ENCODE data around the gene NUDT13. TPM values are rescaled to one million over a fixed set of nuclear protein-coding genes. Genes with fewer than 3 reads are reported as not detected.

Gene NUDT13
- 1 to 10 TPM; 1.2 to 1.3 TPM for total RNA-seq

DNA sequence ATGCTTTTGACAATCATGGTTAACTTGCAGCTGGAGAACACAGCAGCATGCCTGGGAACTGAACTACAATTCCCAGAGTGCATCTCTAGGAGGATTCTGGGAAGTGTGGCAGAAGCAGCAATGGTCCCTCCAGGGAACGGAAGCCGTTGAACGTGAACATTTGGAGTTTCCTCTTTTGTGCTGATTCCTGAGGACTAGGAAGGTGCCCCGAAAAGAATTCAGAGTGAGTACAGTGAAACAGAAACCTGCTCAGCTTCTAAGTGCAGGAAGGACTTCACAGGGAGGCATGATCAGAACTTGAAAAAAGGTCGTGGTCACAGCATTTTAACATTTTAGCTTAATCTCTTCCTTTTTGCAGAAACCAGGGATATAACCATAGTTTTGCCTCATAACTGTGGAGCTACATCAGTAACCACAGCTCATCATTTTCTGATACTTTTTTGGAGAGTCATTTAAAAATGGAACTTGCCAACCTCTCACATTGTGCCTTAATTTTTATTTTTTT is at the start of gene NUDT13:
Gene NUDT13 (plus strand): TSS at position 111 of the 505 bp plus-strand sequence. CDS start 3,911 bp downstream, outside the sequence.

DNA sequence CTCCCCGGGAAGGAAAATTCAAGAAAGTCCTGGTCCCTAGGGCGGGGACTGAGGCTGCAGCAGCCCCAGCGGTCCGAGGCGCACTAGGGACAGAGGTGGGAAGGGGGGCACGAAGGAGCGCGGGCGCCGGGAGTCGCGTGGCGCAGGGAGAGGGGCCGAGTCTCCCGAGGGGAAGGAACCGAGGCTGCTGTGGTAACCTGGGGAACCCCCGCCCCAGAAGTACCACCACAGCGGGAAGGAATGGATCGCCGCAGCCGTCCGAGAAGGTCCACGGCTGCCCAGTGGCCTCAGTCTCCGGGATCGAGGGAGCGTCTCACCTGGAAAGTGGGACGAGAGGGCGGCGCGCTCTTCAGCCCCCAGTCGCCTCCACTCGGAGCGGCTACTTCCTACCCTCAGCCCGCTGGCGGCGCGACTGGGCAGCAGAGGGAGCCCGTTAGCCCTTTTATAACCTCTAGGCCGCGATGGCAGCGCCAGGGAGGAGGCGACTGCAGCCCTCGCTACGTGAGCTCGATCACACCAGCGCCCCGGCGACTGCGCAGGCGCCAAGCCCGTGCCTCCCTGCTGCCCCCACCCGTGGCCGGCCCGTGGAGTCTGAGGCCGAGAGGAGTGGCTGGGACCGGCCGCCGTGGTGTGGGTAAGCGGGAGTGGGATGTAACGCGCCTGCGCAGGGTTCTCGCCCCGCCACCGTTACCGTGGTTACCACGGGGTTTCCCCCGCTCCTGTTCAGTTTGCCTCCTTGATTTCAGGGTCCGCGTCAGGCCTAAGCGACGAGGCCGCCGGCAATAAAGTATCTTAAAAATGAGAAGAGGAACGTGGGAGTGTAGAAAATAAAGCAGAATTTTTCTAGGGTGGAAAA is 13.6 kb upstream of the NUDT13 start, which contains the start of gene P4HA1:
Gene P4HA1 (minus strand): TSS at position 418 of the 856 bp plus-strand sequence. CDS start 21,983 bp downstream, outside the sequence.

DNA sequence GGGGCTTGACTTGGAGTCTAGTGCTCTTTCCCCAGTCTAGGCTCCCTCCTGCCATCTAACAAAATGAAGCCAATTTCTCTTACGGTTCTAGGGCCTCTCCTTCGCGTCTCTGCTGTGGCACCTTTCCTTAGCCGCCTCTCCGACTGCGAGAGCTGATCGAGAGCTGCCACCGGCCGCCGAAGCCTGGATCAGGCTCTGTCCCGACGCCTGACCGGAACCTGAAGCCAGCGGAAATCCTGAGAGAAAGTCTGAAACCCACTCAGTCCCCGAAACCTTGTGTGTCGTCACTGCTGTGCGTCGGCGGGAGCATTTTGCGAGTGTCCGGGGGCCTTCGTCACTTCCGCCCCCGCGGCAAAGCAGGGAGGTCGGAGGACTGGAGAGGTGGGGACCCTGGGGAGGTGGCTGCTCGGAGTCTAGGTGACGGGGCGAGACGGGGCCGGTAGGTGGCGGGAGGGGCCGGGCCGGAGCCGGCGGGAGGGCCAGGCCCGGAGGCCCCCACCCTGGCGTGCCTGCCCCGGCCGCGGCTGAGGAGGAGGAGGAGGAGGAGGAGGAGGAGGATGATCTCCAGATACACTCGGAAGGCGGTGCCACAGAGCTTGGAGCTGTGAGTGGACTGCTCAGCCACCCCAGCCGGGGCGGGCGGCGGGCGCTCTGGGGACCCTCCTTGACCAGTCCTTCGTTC is 57.7 kb downstream of the NUDT13 start, which contains the start of the genes ECD and FAM149B1:
Gene ECD (minus strand): TSS at position 226 of the 682 bp plus-strand sequence. CDS start 4,071 bp downstream, outside the sequence.
Gene FAM149B1 (plus strand): TSS at position 337 of the 682 bp plus-strand sequence. CDS start 221 bp downstream, at position 558.

Other genes with a start within 250 kb of the NUDT13 start
- gene OIT3, start 216.7 kb upstream of the NUDT13 start, total RNA-seq, result not detected
- not detected for gene PLA2G12B, start 155.6 kb upstream of the NUDT13 start, total RNA-seq
- gene P4HA1, start 13.6 kb upstream of the NUDT13 start, total RNA-seq, result 10 to 100 TPM; 44.3 to 46.6 TPM
- 10 to 100 TPM; 27.0 to 30.1 TPM for gene ECD, start 57.6 kb downstream of the NUDT13 start, total RNA-seq
- 10 to 100 TPM; 16.3 to 18.8 TPM for gene FAM149B1, start 57.7 kb downstream of the NUDT13 start, total RNA-seq
- gene DNAJC9, start 136.8 kb downstream of the NUDT13 start, total RNA-seq, result 10 to 100 TPM; 42.7 to 43.8 TPM
- gene MRPS16, start 142.2 kb downstream of the NUDT13 start, total RNA-seq, result 10 to 100 TPM; 73.2 to 74.2 TPM
- gene CFAP70, start 248.4 kb downstream of the NUDT13 start, total RNA-seq, result under 1 TPM; 0.71 to 0.72 TPM